GM21390 (cell line): ENCODE measurements around the gene ISOC2.
"Not testable (repeated sequence)": the region's sequence is repeated elsewhere in the genome, so short reads cannot be mapped to it uniquely, and the experiment has no call there.

Experiments used
- ATAC-seq: cut with Tn5 transposase; IDR thresholded peaks from one replicate; pipeline ENCODE4 v1.9.1; 2021; ENCODE audit not compliant: unreplicated experiment

Gene ISOC2

GRCh38 chr19:55461259-55461973 is at the start of gene ISOC2:
Gene ISOC2, minus strand, starts transcription at chr19:55461642. Its CDS starts 5,156 bp downstream, at chr19:55456486.
- ATAC-seq, result peak; percentile 92

DNA sequence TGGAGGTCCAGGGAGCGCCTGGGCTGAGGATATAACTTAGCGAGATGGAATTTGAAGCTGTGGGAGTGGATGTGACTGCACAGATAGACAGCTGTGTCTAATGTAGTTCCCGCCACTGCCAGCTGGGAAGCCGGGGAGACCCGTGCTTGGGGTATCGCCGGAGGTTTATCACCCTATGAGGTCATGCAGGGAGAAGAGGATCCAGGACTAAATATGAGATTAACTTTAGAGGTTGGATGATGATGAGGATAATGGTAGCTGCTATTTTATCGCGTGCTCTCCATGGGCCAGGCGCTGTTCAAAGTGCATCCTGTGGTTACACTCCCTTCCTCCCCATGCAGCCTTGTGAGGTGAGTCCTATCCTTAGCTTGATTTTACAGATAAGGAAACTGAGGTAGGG is 46.7 kb upstream of the ISOC2 start:
- ATAC-seq, result no peak

- no peak for ATAC-seq
Measured at GRCh38 chr19:55504981-55505380, 43.5 kb upstream of the ISOC2 start.

GRCh38 chr19:55504252-55504603 is 42.8 kb upstream of the ISOC2 start:
- ATAC-seq, result no peak

DNA sequence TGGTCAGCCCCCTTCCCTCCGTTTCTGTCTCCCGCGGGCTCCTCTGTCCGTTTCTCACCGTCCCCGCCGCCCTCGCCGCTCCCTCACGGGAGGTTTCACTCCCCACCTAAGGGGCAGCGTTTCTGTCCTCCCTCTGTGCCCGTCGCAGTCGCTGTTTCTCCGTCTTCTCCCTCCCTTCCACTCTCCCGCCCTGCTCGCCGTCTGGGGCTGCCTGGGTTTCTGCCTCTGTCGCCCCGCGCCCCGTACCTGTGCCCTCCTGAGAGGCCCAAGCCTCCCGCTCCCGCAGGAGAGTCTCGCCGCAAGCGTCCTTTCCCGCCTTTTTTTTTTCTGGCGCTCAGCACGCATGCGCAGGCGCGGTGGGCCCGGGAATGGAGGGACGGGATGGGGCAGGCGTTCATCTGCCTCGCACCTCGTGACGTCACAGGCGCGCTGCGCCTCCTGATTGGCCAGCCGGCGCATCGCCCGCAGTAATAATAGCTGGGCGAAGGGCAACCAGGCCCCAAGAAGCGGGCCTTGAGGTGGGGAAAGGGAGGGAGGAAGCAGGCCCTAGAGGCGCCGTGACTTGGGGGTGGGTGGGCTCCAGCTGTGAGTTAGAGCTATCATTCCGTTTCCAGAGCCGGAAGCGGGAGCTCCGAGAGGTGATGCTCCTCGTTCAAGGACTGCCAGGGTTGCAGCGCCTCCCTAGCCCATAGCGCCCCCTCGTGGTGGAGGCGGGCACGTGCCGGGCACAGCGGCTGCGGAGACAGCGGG is 42.2 kb upstream of the ISOC2 start:
- ATAC-seq, result peak; percentile 85

DNA sequence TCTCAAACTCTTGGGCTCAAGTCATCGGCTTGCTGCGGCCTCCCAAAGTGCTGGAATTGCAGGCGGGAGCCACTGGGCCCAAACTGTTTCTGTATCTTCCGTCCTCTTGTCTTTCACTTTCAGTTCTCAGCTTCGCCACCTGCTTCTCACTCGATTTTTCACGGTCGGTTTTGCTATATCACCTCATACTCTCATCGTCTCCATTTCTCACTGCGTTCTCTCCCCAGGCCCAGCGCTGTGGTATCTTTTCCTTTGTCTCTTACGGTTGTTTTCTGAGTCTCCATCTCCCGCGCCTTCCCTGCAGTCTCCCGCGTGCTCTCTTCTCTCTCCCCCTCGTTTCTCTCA is 41.7 kb upstream of the ISOC2 start:
- no peak for ATAC-seq

GRCh38 chr19:55502197-55502952 is 40.9 kb upstream of the ISOC2 start:
- ATAC-seq, result no peak

GRCh38 chr19:55500368-55500952 is 39.0 kb upstream of the ISOC2 start:
- ATAC-seq, result no peak

DNA sequence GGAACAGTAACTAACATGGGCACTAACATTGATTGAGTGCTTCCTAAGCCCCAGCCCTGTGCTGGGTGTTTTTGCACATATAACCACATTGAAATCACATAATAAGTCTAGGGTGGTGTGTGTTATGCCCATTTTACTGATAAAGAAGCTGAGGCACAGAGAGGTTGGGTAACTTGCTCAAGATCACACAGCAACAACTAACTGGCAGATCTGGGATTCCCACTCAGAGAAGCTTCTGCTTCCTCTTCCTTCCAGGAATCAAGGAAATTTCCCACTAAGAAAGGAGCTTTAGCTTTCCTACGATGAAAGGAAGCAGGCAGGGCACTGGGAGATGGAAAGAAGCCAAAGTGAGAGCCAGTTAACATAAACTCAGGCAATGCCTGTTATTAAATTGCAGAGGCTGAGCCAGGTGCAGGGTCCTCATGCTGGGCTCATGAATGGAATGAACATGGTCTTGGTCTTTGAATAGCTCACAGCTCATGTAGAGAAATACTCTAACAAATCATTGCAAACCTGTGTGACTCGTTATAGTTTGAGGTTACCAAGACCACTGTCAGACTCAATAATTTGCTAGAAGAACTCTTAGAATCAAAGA is 36.9 kb upstream of the ISOC2 start:
- ATAC-seq, result no peak

DNA sequence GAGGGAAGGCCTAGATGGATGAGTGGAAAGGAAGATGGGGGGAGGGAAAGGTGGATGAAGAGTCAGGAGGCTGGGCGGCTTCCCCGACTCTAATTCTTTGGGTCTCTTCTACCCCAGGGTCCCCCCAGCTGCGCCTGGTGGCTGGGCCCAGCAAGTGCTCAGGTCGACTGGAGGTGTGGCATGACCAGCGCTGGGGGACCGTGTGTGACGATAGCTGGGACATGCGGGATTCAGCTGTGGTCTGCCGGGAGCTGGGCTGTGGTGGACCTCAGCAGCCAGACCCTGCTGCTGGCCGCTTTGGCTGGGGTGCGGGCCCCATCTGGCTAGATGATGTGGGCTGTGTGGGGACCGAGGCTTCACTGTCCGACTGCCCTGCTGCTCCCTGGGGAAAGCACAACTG is 36.3 kb upstream of the ISOC2 start:
- ATAC-seq, result no peak

- ATAC-seq, result not testable (repeated sequence)
Measured at GRCh38 chr19:55496820-55497219, 35.4 kb upstream of the ISOC2 start.

DNA sequence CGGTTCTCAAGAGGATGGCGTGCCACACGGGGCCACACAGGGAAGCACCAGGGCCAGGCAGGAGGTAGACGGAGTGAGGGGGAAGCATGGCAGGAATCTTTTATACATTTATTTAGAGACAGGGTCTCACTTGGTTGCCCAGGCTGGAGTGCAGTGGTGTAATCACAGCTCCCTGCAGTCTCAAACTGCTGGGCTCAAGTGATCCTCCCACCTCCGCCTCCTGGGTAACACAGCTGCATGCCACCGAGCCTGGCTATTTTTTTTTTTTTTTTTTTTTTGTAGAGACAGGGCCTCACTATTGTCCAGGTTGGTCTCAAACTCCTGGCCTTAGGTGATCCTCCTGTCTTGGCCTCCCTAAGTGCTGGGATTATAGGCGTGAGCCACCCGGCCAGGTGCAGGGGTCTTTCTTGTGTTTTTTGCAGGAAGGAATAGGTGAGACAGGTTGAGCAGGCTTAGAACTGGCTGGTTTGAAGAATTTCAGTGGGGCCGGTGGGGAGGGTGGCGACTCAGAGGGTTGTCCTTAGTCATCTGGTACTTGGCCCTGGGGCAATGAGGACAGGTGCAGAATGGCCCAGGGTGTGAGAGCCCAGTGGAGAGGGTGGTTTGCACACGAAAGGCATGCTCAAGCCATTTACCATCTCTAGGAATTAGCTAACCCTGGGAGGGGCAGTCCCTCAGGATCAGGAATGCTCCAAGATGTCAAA is 34.4 kb upstream of the ISOC2 start:
- ATAC-seq, result no peak

GRCh38 chr19:55494172-55494761 is 32.8 kb upstream of the ISOC2 start:
- ATAC-seq, result no peak

- ATAC-seq, result no peak
Measured at GRCh38 chr19:55493645-55494171, 32.3 kb upstream of the ISOC2 start.

DNA sequence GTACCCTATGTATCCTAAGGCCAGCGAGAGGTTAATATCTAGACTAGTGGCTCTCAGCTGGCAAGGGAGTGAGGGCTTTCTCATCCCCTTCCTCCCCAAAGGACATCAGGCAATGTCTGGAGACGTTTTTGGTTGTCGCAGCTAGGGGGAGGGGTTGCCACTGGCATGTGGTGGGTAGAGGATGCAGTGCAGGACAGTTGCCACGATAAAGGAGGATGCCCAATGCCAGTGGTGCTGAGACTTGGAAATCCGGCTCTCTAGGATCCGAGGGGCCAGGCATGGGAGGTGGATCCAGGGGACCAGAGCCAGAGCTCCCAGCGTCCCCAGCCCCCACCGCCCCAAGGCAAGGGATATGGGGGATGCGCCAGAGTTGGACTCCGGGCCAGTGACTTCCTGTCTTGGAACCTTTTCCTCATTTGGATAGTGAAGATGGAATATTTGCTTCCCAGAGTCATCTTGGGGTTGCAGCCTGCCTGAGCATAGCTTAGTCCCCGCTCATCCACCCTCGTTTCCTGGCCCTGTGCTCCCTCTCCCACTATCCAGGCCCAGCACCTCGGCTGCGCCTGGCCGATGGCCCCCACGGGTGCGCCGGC is 31.7 kb upstream of the ISOC2 start:
- no peak for ATAC-seq

GRCh38 chr19:55492362-55492944 is 31.0 kb upstream of the ISOC2 start:
- no peak for ATAC-seq

- ATAC-seq, result no peak
Measured at GRCh38 chr19:55491546-55492360, 30.3 kb upstream of the ISOC2 start.
